ENCODE results near the gene ENOX1. TPM values are rescaled to one million over a fixed set of nuclear protein-coding genes. Genes with fewer than 3 reads are reported as not detected.

Gene ENOX1
- polyA plus RNA-seq, 2 of the 4 experiments (the other 2 are of a cell fraction) = 0.28 to 0.41 TPM

DNA sequence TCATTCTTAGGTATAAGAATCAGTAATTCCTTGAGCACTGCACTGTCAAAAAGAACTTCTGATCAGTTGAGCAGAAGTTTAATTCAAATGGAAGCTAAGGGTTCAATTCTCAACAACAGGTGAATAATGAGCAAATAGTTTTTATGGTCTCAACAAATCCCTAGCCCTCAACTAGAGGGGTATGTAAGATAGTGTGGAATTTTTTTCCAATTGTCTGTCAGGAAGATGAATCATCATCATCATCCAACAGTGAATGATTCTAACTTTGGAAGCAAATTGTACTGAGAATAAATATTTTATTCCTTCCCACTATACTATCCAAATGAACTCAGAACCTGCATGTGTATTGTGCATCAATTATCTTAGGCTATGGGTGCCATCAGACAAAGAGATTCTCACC is 372.7 kb downstream of the ENOX1 start:
- CTCF ChIA-PET = no interaction called here
- no peak overlapping the region for H3K4me2 ChIP-seq

DNA sequence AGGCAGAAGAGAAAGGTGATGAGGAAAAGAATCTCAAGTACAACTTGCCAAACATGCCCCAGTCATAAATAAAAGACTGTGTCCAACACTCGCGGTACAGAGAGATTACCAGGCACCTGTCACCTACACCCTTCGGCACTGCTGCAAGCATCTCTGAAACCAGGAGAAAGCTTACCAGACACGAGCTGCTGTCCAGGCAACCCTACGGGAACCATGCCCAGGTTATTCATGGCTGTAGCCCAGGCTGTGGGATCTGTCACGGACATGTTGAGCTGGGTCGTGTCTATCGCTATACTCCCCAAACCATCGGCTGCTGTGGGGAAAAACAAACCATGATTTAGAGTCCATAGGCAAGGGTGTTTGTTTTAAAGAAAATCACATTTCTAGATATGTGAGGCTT is 375.0 kb downstream of the ENOX1 start:
- TF ChIP-seq KDM5A (IDR thresholded peaks at IDR 0.05) = no peak
- no peak for TF ChIP-seq EHMT2 (IDR thresholded peaks at IDR 0.05; ENCODE audit: low read depth)
- TF ChIP-seq, protein P1, sequence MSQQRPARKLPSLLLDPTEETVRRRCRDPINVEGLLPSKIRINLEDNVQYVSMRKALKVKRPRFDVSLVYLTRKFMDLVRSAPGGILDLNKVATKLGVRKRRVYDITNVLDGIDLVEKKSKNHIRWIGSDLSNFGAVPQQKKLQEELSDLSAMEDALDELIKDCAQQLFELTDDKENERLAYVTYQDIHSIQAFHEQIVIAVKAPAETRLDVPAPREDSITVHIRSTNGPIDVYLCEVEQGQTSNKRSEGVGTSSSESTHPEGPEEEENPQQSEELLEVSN (IDR thresholded peaks at IDR 0.05; ENCODE audit: borderline replicate concordance, low read depth) = no peak
- TF ChIP-seq, protein P2, sequence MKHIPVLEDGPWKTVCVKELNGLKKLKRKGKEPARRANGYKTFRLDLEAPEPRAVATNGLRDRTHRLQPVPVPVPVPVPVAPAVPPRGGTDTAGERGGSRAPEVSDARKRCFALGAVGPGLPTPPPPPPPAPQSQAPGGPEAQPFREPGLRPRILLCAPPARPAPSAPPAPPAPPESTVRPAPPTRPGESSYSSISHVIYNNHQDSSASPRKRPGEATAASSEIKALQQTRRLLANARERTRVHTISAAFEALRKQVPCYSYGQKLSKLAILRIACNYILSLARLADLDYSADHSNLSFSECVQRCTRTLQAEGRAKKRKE (CRISPR knock-in tag; IDR thresholded peaks at IDR 0.05; ENCODE audit: low read depth) = no peak
- no peak for TF ChIP-seq ESRRA (IDR thresholded peaks at IDR 0.05; ENCODE audit: borderline replicate concordance, low read length)
- no peak for TF ChIP-seq POLR2A (IDR thresholded peaks at IDR 0.05; ENCODE audit: low read length)
- TF ChIP-seq EP300 (IDR thresholded peaks at IDR 0.05) = no peak
- no peak for TF ChIP-seq HOXB5 (CRISPR knock-in tag; IDR thresholded peaks at IDR 0.05)
- no peak for TF ChIP-seq CBX2 (IDR thresholded peaks at IDR 0.05; ENCODE audit: borderline replicate concordance, low read depth)
- TF ChIP-seq, protein P3, sequence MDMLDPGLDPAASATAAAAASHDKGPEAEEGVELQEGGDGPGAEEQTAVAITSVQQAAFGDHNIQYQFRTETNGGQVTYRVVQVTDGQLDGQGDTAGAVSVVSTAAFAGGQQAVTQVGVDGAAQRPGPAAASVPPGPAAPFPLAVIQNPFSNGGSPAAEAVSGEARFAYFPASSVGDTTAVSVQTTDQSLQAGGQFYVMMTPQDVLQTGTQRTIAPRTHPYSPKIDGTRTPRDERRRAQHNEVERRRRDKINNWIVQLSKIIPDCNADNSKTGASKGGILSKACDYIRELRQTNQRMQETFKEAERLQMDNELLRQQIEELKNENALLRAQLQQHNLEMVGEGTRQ (IDR thresholded peaks at IDR 0.05) = no peak
- TF ChIP-seq HOXB13 (CRISPR knock-in tag; IDR thresholded peaks at IDR 0.05; ENCODE audit: low read depth) = no peak
- TF ChIP-seq, protein P4, sequence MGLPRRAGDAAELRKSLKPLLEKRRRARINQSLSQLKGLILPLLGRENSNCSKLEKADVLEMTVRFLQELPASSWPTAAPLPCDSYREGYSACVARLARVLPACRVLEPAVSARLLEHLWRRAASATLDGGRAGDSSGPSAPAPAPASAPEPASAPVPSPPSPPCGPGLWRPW (IDR thresholded peaks at IDR 0.05) = no peak
- no peak for TF ChIP-seq HOXA7 (CRISPR knock-in tag; IDR thresholded peaks at IDR 0.05)
- TF ChIP-seq CBX8 (IDR thresholded peaks at IDR 0.05) = no peak
- no peak for TF ChIP-seq RNF2 (IDR thresholded peaks at IDR 0.05; ENCODE audit: borderline replicate concordance, low read depth)
- no peak for TF ChIP-seq RCOR1 (IDR thresholded peaks at IDR 0.05; ENCODE audit: low read depth, low read length)
- DNase-seq (ENCODE audit: low read depth in 1 of 2, low spot score in 1 of 2) = no peak
- no peak for FAIRE-seq
- Histone ChIP-seq H3K9me3 (no peaks in the 10 kb centered on the region), H3K4me1 (no peaks in the 10 kb centered on the region), H3K4me3 (no peak overlapping the region), H3K4me2 (no peak overlapping the region), H3K27ac (no peak overlapping the region)
- 89% methylated on average over 7 of the region's 9 CpGs for WGBS (ENCODE audit: missing lambda C conversion rate)
- CTCF ChIA-PET = no interaction called here
- POLR2A ChIA-PET = no interaction called here
- ATAC-seq = no peak

More for the DNA sequence above, 372.7 kb downstream of the ENOX1 start:
- TF ChIP-seq, protein P3 (IDR thresholded peaks at IDR 0.05) = no peak
- TF ChIP-seq HOXA7 (CRISPR knock-in tag; IDR thresholded peaks at IDR 0.05) (no peak), CHD2 (IDR thresholded peaks at IDR 0.05; ENCODE audit: low read length, partially characterized antibody) (no peak), KDM1A (IDR thresholded peaks at IDR 0.05; ENCODE audit: low read depth) (no peak), CBX8 (IDR thresholded peaks at IDR 0.05) (no peak), GATA3 (IDR thresholded peaks at IDR 0.05; ENCODE audit: borderline replicate concordance) (no peak), FOXS1 (CRISPR knock-in tag; IDR thresholded peaks at IDR 0.05) (no peak), PHF8 (IDR thresholded peaks at IDR 0.05; ENCODE audit: borderline replicate concordance, low read depth) (no peak), ZC3H11A (IDR thresholded peaks at IDR 0.05) (no peak), RAD21 (conservative IDR thresholded peaks at IDR 0.05 in 1 of 2, IDR thresholded peaks at IDR 0.05 in 1 of 2) (no peak), ZNF302 (CRISPR knock-in tag; IDR thresholded peaks at IDR 0.05) (no peak), CEBPB (IDR thresholded peaks at IDR 0.05) (no peak), RCOR1 (IDR thresholded peaks at IDR 0.05; ENCODE audit: low read depth, low read length) (no peak), EHF (CRISPR knock-in tag; IDR thresholded peaks at IDR 0.05) (no peak), POLR2A (IDR thresholded peaks at IDR 0.05; ENCODE audit: low read length) (no peak), NR3C1 (IDR thresholded peaks at IDR 0.05) (no peak)
- TF ChIP-seq, protein P5, sequence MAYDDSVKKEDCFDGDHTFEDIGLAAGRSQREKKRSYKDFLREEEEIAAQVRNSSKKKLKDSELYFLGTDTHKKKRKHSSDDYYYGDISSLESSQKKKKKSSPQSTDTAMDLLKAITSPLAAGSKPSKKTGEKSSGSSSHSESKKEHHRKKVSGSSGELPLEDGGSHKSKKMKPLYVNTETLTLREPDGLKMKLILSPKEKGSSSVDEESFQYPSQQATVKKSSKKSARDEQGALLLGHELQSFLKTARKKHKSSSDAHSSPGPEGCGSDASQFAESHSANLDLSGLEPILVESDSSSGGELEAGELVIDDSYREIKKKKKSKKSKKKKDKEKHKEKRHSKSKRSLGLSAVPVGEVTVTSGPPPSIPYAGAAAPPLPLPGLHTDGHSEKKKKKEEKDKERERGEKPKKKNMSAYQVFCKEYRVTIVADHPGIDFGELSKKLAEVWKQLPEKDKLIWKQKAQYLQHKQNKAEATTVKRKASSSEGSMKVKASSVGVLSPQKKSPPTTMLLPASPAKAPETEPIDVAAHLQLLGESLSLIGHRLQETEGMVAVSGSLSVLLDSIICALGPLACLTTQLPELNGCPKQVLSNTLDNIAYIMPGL (CRISPR knock-in tag; IDR thresholded peaks at IDR 0.05; ENCODE audit: borderline replicate concordance) = no peak
- TF ChIP-seq, protein P2 (CRISPR knock-in tag; IDR thresholded peaks at IDR 0.05; ENCODE audit: low read depth) = no peak
- TF ChIP-seq, protein P6, sequence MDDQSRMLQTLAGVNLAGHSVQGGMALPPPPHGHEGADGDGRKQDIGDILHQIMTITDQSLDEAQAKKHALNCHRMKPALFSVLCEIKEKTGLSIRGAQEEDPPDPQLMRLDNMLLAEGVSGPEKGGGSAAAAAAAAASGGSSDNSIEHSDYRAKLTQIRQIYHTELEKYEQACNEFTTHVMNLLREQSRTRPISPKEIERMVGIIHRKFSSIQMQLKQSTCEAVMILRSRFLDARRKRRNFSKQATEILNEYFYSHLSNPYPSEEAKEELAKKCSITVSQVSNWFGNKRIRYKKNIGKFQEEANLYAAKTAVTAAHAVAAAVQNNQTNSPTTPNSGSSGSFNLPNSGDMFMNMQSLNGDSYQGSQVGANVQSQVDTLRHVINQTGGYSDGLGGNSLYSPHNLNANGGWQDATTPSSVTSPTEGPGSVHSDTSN (IDR thresholded peaks at IDR 0.05) = no peak
- TF ChIP-seq, protein P1 (IDR thresholded peaks at IDR 0.05; ENCODE audit: borderline replicate concordance, low read depth) = no peak
- DNase-seq (ENCODE audit: low read depth in 1 of 2, low spot score in 1 of 2) (no peak), FAIRE-seq (no peak), ATAC-seq (no peak)
- no peaks in the 10 kb centered on the region for H3K4me1 ChIP-seq
- H3K4me3 ChIP-seq = no peak overlapping the region
- H3K27ac ChIP-seq = no peak overlapping the region
- POLR2A ChIA-PET = no interaction called here
- no peaks in the 10 kb centered on the region for H3K9me3 ChIP-seq
